Thoracic aorta (tissue), 2 donors: ENCODE results near the gene AHCY. TPM values are rescaled to one million over a fixed set of nuclear protein-coding genes. Genes with fewer than 3 reads are reported as not detected.

Source experiments
- ATAC-seq: fragments of 150-250 bp; one replicate; pipeline ENCODE4 v1.8.0; 2017; ENCODE audit warnings: low read depth; ENCODE audit not compliant: insufficient number of reproducible peaks, low FRiP score
- DNase-seq: peaks from one replicate; pipeline ENCODE4 v3.0.0-alpha.2; 2020; ENCODE audit warnings: low spot score
- H3K27ac ChIP-seq, 2 donors: fragments of 200-600 bp; sonication (generic); 1 replicate in 1 of 2; 2 replicates in 1 of 2; pipeline ENCODE4 v1.5.1; 2016; ENCODE audit warnings: mild to moderate bottlenecking in 2 of 2, moderate library complexity in 2 of 2
- H3K27me3 ChIP-seq: fragments of 200-600 bp; sonication (generic); replicated peaks from 2 replicates; pipeline ENCODE4 v1.6.0; 2016; ENCODE audit warnings: mild to moderate bottlenecking; ENCODE audit not compliant: insufficient read depth
- H3K36me3 ChIP-seq: fragments of 200-600 bp; sonication (generic); one replicate; pipeline ENCODE4 v1.5.1; 2016
- H3K4me1 ChIP-seq, 2 donors: fragments of 200-600 bp; sonication (generic); 1 replicate in 1 of 2; 2 replicates in 1 of 2; pipeline versions ENCODE4 v1.5.1 to v1.6.0; 2016; ENCODE audit warnings: low read depth in 2 of 2, mild to moderate bottlenecking in 1 of 2; ENCODE audit not compliant: control insufficient read depth in 1 of 2
- H3K4me3 ChIP-seq: fragments of 200-600 bp; sonication (generic); 2 replicates; pipeline ENCODE4 v1.5.1; 2016; ENCODE audit warnings: mild to moderate bottlenecking
- H3K9me3 ChIP-seq: fragments of 200-600 bp; sonication (generic); 2 replicates; pipeline ENCODE4 v1.5.1; 2016
- CTCF ChIP-seq: fragments of 200-600 bp; sonication (generic); IDR thresholded peaks from one replicate; pipeline ENCODE4 v1.5.1; 2019; ENCODE audit warnings: antibody characterized with exemption
- total RNA-seq, 2 donors: library from RNA; depleted of rRNA; stranded (reverse); fragments of >200 nt; gene quantifications; one replicate each; pipeline versions ENCODE4 v1.1.0 to v1.2.3, GENCODE V29; 2016

AHCY gene
- total RNA-seq, 2 donors from 2014 or later = 38.7 to 71.8 TPM

GRCh38 chr20:34283844-34284243, 19.3 kb downstream of the AHCY start:
- Histone ChIP-seq H3K36me3 (peaks cover 26% of the 10 kb centered on the region), H3K4me3 (no peak overlapping the region), H3K27ac (no peak overlapping the region), H3K27me3 (no peaks in the 10 kb centered on the region), H3K4me1 (no peaks in the 10 kb centered on the region), H3K9me3 (no peaks in the 10 kb centered on the region)
- no peak for DNase-seq
- no peak for TF ChIP-seq CTCF
- no peak for ATAC-seq

DNA sequence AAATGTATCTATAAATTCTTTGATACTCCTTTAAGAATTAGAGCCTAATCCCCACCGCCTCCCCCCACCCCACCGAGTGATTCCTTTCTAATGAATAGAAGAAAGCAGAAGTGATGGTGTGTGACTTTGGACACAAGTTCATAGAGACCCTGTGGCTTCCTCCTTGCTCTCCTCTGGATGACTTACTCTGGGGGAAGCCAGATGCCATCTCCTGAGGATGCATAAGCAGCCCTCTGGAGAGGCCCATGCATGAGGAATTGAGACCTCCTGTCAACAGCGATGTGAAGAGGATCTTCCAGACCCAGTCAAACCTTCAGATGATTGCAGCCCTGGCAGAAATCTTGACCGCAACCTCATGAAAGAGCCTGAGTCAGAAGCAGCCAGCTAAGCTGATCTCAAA, 21.1 kb downstream of the AHCY start:
- no peak for ATAC-seq
- TF ChIP-seq CTCF = no peak

DNA sequence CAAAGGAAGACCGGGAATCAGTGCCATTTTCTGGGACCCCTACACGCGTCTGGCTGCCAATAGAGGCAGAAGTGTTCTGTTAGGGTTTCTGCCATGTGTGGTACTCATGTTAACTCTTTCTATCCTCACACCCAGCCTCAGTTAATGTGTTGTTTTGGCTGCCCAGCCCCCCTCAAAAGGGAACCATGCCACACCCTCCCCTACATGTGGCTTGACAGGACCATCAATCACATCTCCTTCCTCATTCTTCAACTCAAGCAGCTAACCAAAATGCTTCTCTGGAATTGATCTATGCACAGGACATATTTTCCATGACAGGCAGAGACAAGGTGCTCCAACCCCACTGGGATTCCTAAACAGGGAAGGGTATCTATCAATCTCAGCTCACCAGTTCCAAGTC, 22.0 kb downstream of the AHCY start:
- no peak for TF ChIP-seq CTCF
- no peak overlapping the region for H3K27ac ChIP-seq

More for the DNA sequence above, 21.1 kb downstream of the AHCY start:
- Histone ChIP-seq H3K27ac (no peak overlapping the region), H3K9me3 (no peaks in the 10 kb centered on the region), H3K27me3 (no peaks in the 10 kb centered on the region), H3K4me3 (no peak overlapping the region), H3K4me1 (no peaks in the 10 kb centered on the region), H3K36me3 (peaks cover 29% of the 10 kb centered on the region)
- no peak for DNase-seq

GRCh38 chr20:34274694-34275093, 28.5 kb downstream of the AHCY start:
- TF ChIP-seq CTCF = no peak
- H3K27ac ChIP-seq = no peak overlapping the region
- no peaks in the 10 kb centered on the region for H3K27me3 ChIP-seq
- H3K9me3 ChIP-seq = no peaks in the 10 kb centered on the region
- ATAC-seq = no peak
- no peak overlapping the region for H3K4me3 ChIP-seq
- no peaks in the 10 kb centered on the region for H3K4me1 ChIP-seq
- H3K36me3 ChIP-seq = peaks cover 8% of the 10 kb centered on the region
- no peak for DNase-seq

More for the DNA sequence above, 22.0 kb downstream of the AHCY start:
- Histone ChIP-seq H3K36me3 (peaks cover 29% of the 10 kb centered on the region), H3K4me1 (no peaks in the 10 kb centered on the region), H3K4me3 (no peak overlapping the region), H3K27me3 (no peaks in the 10 kb centered on the region), H3K9me3 (no peaks in the 10 kb centered on the region)
- DNase-seq (no peak), ATAC-seq (no peak)

- H3K4me3 ChIP-seq = no peak overlapping the region
- H3K27me3 ChIP-seq = no peaks in the 10 kb centered on the region
- no peak for DNase-seq
- no peak overlapping the region for H3K27ac ChIP-seq
- TF ChIP-seq CTCF = no peak
- no peaks in the 10 kb centered on the region for H3K9me3 ChIP-seq
- H3K36me3 ChIP-seq = no peaks in the 10 kb centered on the region
- ATAC-seq = no peak
- peaks cover 9 to 10% of the 10 kb centered on the region in 2 donors for H3K4me1 ChIP-seq
Observed at GRCh38 chr20:34271956-34272355, 31.2 kb downstream of the AHCY start.
